K562 (cell line): ENCODE results near the gene CD47. TPM values are rescaled to one million over a fixed set of nuclear protein-coding genes. Genes with fewer than 3 reads are reported as not detected.

Experiments
- ARID2 ChIP-seq: fragments of 450-650 bp; IDR thresholded peaks from 2 replicates; pipeline ENCODE4 v1.6.1; 2017; ENCODE audit warnings: antibody characterized with exemption, mild to moderate bottlenecking
- BCL6 ChIP-seq: fragments of 250-450 bp; sonication (Bioruptor Pico); IDR thresholded peaks from 2 replicates; pipeline ENCODE4 v1.4.0; 2020
- CREB1 ChIP-seq, 2 experiments: sonication (generic) in 1 of 2; formaldehyde crosslinking in 1 of 2; IDR thresholded peaks; 2 replicates each; pipeline versions ENCODE4 v1.6.1 to v1.8.0; 2012 to 2022; ENCODE audit warnings: inconsistent platforms in 1 of 2, mild to moderate bottlenecking in 1 of 2, missing genetic modification reagents in 1 of 2, moderate library complexity in 1 of 2
- CSDE1 ChIP-seq, 2 experiments: fragments of 450-650 bp; IDR thresholded peaks; 2 replicates each; pipeline ENCODE4 v1.6.1; 2016; ENCODE audit warnings: mild to moderate bottlenecking in 1 of 2
- HEY1 ChIP-seq: fragments of 250-450 bp; sonication (Bioruptor Pico); IDR thresholded peaks from 2 replicates; pipeline ENCODE4 v1.5.0; 2020; ENCODE audit warnings: mild to moderate bottlenecking, moderate library complexity, borderline replicate concordance
- NCOA6 ChIP-seq: fragments of 450-650 bp; IDR thresholded peaks from 2 replicates; pipeline ENCODE4 v1.6.1; 2017; ENCODE audit warnings: mild to moderate bottlenecking
- NFE2 ChIP-seq: IDR thresholded peaks from 2 replicates; pipeline ENCODE4 v1.6.1; 2014; ENCODE audit warnings: antibody characterized with exemption, low read depth
- POLR2G ChIP-seq: fragments of 200-400 bp; formaldehyde crosslinking; IDR thresholded peaks from 2 replicates; pipeline ENCODE4 v1.6.1; 2017; ENCODE audit warnings: low read depth, mild to moderate bottlenecking, antibody characterized with exemption, low read length, moderate library complexity
- RB1 ChIP-seq: fragments of 450-650 bp; IDR thresholded peaks from 2 replicates; pipeline ENCODE4 v1.6.1; 2017; ENCODE audit warnings: low read depth, mild to moderate bottlenecking
- RNF2 ChIP-seq: sonication (generic); IDR thresholded peaks from 2 replicates; pipeline ENCODE4 v1.6.1; 2016
- TOE1 ChIP-seq, 2 experiments: fragments of 450-650 bp in 1 of 2; sonication (generic) in 1 of 2; formaldehyde crosslinking in 1 of 2; IDR thresholded peaks; 2 replicates each; pipeline versions ENCODE4 v1.7.1 to v1.8.0; 2016 to 2022; ENCODE audit warnings: borderline replicate concordance in 2 of 2, mild to moderate bottlenecking in 2 of 2, antibody characterized with exemption in 1 of 2, inconsistent platforms in 1 of 2, low read depth in 1 of 2, missing genetic modification reagents in 1 of 2, moderate library complexity in 1 of 2
- TRIM24 ChIP-seq, 2 experiments: fragments of 450-650 bp; IDR thresholded peaks; 2 replicates each; pipeline ENCODE4 v1.6.1; 2016
- U2AF1 ChIP-seq: fragments of 200-400 bp; formaldehyde crosslinking; optimal IDR thresholded peaks from 2 replicates; pipeline ENCODE3; 2017; ENCODE audit warnings: mild to moderate bottlenecking, low read depth, low read length, moderate library complexity
- ZBTB7A ChIP-seq: IDR thresholded peaks from 2 replicates; pipeline ENCODE4 v1.6.1; 2011; ENCODE audit warnings: low read depth, mild to moderate bottlenecking, low read length, moderate library complexity, borderline replicate concordance; ENCODE audit not compliant: control insufficient read depth
- ZKSCAN1 ChIP-seq: fragments of 150-350 bp; IDR thresholded peaks from 2 replicates; pipeline ENCODE4 v1.6.1; 2016; ENCODE audit warnings: low read depth, low read length
- ZNF133 ChIP-seq: fragments of 250-450 bp; sonication (Bioruptor Pico); IDR thresholded peaks from 2 replicates; pipeline ENCODE4 v1.4.0; 2020; ENCODE audit warnings: mild to moderate bottlenecking
- ZNF24 ChIP-seq: fragments of 450-650 bp; IDR thresholded peaks from 2 replicates; pipeline ENCODE4 v1.6.1; 2016
- ZNF282 ChIP-seq: sonication (generic); formaldehyde crosslinking; IDR thresholded peaks from 2 replicates; pipeline ENCODE4 v1.8.1; 2023; ENCODE audit warnings: missing genetic modification reagents
- ZNF41 ChIP-seq: fragments of 250-450 bp; sonication (Bioruptor Pico); conservative IDR thresholded peaks from 2 replicates; pipeline ENCODE4 v1.4.0; 2020; ENCODE audit warnings: mild to moderate bottlenecking
- polyA plus RNA-seq, 8 experiments: library from polyadenylated mRNA; depleted of rRNA in 4 of 8; stranded (reverse) in 5 of 8; unstranded in 3 of 8; fragments of >200 nt; fragmentation: Nextera tagmentation in 2 of 8; fragmentation: Illumina TruSeq in 1 of 8; extraction: Ambion mirVana in 2 of 8; extraction: Trizol in 1 of 8; gene quantifications; 2 replicates each; pipeline versions ENCODE4 v1.2.1 to v1.2.3, GENCODE V29; 2011 to 2014; ENCODE audit warnings: inconsistent platforms in 1 of 8, missing spikeins in 1 of 8
- total RNA-seq, 7 experiments: library from RNA; depleted of rRNA in 6 of 7; stranded (reverse); fragments of >200 nt in 6 of 7; fragmentation: Illumina TruSeq in 2 of 7; extraction: Trizol in 2 of 7; gene quantifications; 2 replicates each; pipeline versions ENCODE4 v1.2.1 to v1.2.3, GENCODE V29; 2011 to 2021; ENCODE audit warnings: low replicate concordance in 1 of 7
- TF ChIP-seq, protein P1 (sequence below), 2 experiments: fragments of 450-650 bp; IDR thresholded peaks; 2 replicates each; pipeline ENCODE4 v1.6.1; 2018; ENCODE audit warnings: mild to moderate bottlenecking in 2 of 2, low read depth in 1 of 2; ENCODE audit not compliant: partially characterized antibody in 2 of 2

Gene CD47
- total and polyA plus RNA-seq, 9 of the 15 experiments (the other 6 are each of a cell fraction or from before 2014, with no cell fraction given): 10.2 to 62.6 (median 36.3) TPM

DNA sequence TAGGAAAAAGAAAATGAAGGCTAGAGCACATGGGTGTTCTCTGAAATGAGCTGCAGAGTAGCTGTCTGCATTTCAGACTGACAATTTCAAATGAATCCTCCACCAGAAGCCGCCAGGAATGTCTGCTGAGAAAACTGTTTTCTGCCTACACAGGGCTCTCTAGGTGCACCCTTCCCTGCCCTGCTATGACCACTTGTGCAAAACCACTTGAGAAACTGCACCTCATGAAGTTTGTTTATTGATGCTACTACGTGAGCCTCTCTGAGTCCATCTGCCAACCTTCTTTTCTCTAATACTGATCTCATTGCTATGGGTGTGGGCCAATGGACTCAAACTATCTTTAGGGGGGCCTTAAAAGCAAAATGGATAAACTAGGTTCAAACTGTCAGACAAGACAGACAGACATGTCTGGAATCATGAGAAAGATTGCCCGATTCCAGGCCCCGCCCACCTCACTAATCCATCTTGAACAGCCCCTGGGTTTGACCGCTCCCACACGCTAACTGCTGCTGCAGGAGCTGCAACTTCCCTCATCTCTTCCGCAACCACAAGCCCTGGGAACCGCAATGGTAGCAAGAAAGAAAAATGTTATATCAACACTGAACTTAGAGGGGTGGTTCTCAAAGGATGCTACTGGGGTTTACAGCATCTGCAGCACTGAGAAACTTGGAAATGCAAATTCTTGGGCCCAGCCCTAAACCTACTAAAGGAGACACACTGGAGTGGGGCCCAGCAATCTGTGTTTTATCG lies 9.0 kb upstream of the CD47 start (continued):
- TF ChIP-seq, protein P1, sequence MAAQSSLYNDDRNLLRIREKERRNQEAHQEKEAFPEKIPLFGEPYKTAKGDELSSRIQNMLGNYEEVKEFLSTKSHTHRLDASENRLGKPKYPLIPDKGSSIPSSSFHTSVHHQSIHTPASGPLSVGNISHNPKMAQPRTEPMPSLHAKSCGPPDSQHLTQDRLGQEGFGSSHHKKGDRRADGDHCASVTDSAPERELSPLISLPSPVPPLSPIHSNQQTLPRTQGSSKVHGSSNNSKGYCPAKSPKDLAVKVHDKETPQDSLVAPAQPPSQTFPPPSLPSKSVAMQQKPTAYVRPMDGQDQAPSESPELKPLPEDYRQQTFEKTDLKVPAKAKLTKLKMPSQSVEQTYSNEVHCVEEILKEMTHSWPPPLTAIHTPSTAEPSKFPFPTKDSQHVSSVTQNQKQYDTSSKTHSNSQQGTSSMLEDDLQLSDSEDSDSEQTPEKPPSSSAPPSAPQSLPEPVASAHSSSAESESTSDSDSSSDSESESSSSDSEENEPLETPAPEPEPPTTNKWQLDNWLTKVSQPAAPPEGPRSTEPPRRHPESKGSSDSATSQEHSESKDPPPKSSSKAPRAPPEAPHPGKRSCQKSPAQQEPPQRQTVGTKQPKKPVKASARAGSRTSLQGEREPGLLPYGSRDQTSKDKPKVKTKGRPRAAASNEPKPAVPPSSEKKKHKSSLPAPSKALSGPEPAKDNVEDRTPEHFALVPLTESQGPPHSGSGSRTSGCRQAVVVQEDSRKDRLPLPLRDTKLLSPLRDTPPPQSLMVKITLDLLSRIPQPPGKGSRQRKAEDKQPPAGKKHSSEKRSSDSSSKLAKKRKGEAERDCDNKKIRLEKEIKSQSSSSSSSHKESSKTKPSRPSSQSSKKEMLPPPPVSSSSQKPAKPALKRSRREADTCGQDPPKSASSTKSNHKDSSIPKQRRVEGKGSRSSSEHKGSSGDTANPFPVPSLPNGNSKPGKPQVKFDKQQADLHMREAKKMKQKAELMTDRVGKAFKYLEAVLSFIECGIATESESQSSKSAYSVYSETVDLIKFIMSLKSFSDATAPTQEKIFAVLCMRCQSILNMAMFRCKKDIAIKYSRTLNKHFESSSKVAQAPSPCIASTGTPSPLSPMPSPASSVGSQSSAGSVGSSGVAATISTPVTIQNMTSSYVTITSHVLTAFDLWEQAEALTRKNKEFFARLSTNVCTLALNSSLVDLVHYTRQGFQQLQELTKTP (IDR thresholded peaks at IDR 0.05; ENCODE audit: low read depth in 1 of 2, partially characterized antibody in 2 of 2): no peak
- TF ChIP-seq HEY1 (CRISPR knock-in tag) (no peak), ZNF282 (CRISPR knock-in tag) (no peak), BCL6 (CRISPR knock-in tag) (no peak), CREB1 (IDR thresholded peaks at IDR 0.05) (peak; percentile 33; the same call in 1 of the 2 replicates), CREB1 (CRISPR knock-in tag; IDR thresholded peaks at IDR 0.05) (no peak), POLR2G (no peak), U2AF1 (no peak), NCOA6 (no peak), ARID2 (no peak), ZBTB7A (no peak), RNF2 (peak; percentile 56; the same call in 1 of the 2 replicates), ZNF24 (no peak), TOE1 (IDR thresholded peaks at IDR 0.05; ENCODE audit: borderline replicate concordance) (no peak), TOE1 (CRISPR knock-in tag; IDR thresholded peaks at IDR 0.05; ENCODE audit: borderline replicate concordance, low read depth) (no peak), ZNF41 (no peak), RB1 (no peak), CSDE1 (IDR thresholded peaks at IDR 0.05) (no peak), TRIM24 (IDR thresholded peaks at IDR 0.05) (peak; percentile 41 to 49; a peak in 2 of 4 replicates), ZNF133 (no peak), ZKSCAN1 (no peak), NFE2 (no peak)
